ENCODE results near the gene PRKCE. TPM values are rescaled to one million over a fixed set of nuclear protein-coding genes. Genes with fewer than 3 reads are reported as not detected.

The PRKCE gene
- total RNA-seq, 4 donors from 2014 or later = 5.9 to 21.2 (median 18.5) TPM

DNA sequence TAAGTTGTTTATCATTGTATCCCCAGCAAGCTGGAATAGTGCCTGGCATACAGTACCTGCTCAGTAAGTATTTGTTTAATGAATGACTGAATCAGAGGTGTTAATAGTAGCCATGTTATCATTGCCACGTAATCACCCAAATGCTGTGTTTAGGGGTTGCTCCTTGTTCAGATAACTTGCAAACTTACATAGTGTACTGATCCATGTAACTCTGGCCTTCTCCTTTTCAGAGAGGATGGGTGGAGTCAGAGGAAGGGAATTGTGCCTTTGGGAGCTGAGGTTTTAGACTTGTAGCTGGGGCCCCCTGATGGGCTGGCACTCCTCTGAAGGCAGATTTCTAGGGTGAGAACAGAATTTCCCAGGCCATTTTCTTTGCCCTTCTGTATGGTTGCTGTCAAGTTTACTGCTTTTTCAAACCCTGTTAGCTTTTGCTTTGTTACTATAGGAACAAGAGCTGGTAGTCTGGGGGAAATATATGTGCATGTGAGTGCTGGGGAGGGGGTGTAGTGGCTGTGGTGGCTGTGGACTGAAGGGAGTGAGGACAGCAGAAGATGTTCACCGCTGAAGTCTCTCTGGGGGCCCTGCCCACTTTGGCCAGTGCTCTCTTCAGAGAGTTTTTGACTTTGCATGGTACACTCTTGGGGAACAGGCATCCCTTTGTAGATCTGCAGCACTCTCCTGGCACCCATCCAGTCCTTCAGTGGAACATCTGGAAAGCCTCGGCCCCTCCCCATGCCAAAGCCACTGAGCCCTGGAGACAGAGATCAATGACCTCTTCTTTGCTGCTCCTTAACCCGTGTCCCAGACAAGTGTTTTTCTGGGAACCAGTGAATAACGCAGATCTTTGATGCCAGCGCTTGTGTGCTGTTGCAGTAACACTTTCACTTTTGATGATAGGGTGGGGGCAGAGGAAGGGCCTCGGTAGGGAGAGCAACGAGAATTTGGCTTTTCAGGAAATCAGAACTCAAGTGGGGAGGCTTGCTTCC, 209.0 kb downstream of the PRKCE start:
- TF ChIP-seq, protein P1, sequence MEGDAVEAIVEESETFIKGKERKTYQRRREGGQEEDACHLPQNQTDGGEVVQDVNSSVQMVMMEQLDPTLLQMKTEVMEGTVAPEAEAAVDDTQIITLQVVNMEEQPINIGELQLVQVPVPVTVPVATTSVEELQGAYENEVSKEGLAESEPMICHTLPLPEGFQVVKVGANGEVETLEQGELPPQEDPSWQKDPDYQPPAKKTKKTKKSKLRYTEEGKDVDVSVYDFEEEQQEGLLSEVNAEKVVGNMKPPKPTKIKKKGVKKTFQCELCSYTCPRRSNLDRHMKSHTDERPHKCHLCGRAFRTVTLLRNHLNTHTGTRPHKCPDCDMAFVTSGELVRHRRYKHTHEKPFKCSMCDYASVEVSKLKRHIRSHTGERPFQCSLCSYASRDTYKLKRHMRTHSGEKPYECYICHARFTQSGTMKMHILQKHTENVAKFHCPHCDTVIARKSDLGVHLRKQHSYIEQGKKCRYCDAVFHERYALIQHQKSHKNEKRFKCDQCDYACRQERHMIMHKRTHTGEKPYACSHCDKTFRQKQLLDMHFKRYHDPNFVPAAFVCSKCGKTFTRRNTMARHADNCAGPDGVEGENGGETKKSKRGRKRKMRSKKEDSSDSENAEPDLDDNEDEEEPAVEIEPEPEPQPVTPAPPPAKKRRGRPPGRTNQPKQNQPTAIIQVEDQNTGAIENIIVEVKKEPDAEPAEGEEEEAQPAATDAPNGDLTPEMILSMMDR (IDR thresholded peaks at IDR 0.05) = peak in 1 of 4 experiments; percentile 20
- TF ChIP-seq POLR2AphosphoS5 (IDR thresholded peaks at IDR 0.05) (peak; percentile 88), EP300 (IDR thresholded peaks at IDR 0.05) (no peak), POLR2A (IDR thresholded peaks at IDR 0.05) (no peak)
- H3K4me1 ChIP-seq = peaks cover 3 to 50% (median 5%) of the 10 kb centered on the region in 3 donors
- H3K9me3 ChIP-seq = no peaks in the 10 kb centered on the region
- H3K27ac ChIP-seq = peak overlapping the region in 3 of 4 donors; percentile 54 to 70 (median 64)
- peak overlapping the region; percentile 15 to 31 for H3K4me3 ChIP-seq
- no peaks in the 10 kb centered on the region for H3K27me3 ChIP-seq
- WGBS, 2 donors (ENCODE audit: low coverage in 1 of 2) = 0 to 1% methylated on average over 7 to 8 of the region's 8 CpGs
- peak; percentile 73 for ATAC-seq
- no peaks in the 10 kb centered on the region for H3K36me3 ChIP-seq

DNA sequence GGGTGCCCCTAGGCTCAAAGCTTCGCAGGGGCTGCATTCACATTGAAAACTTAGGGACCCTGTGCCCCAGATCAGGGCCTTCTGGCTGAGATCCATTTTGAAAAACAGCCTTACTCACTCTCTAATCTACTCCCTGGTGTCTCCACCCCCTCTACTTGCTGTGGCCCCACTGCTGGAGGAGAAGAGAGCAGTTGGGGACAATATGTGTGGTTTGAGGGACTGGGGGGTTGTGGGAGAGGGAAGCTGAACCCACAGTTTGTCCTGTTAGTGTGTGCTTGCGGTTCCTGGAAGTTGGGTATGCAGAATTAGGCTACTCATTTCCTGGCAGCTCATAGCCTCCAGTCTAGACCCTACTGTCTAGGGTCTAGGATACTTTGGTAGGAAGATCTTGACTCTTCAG, 211.4 kb downstream of the PRKCE start:
- H3K27me3 ChIP-seq = no peaks in the 10 kb centered on the region
- TF ChIP-seq POLR2A (IDR thresholded peaks at IDR 0.05) (no peak), POLR2AphosphoS5 (IDR thresholded peaks at IDR 0.05) (no peak), EP300 (IDR thresholded peaks at IDR 0.05) (no peak)
- TF ChIP-seq, protein P1 (IDR thresholded peaks at IDR 0.05) = no peak
- ATAC-seq = no peak
- H3K36me3 ChIP-seq = no peaks in the 10 kb centered on the region
- H3K4me3 ChIP-seq = no peak overlapping the region
- H3K9me3 ChIP-seq = no peaks in the 10 kb centered on the region
- H3K4me1 ChIP-seq = peaks cover 0 to 33% (median 5%) of the 10 kb centered on the region in 3 donors
- no peak overlapping the region for H3K27ac ChIP-seq
- 83 to 100% methylated on average over 1 of the region's 2 CpGs for WGBS, 2 donors (ENCODE audit: low coverage in 1 of 2)

DNA sequence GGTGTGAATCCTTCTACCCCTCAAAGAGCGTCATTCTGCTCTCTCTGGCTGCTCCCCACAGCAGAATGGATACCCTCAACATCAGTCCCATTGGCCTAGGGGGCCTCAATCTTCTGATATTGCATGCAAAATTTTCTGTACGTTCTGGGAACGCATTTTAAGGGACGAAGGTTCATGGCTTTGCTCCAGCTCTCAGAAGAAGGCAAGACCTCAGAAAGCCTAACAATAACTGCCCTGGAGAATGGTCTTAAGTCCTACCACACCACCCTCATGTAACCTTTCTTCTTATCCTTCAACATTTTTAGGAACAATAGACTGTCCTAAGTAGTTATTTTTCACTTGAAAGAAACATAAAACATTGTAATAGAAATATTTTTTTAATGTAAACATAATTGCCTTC, 212.6 kb downstream of the PRKCE start:
- no peak for ATAC-seq
- H3K4me1 ChIP-seq = peaks cover 0 to 31% (median 5%) of the 10 kb centered on the region in 3 donors
- no peaks in the 10 kb centered on the region for H3K36me3 ChIP-seq
- H3K4me3 ChIP-seq = no peak overlapping the region
- H3K27me3 ChIP-seq = no peaks in the 10 kb centered on the region
- no peaks in the 10 kb centered on the region for H3K9me3 ChIP-seq
- H3K27ac ChIP-seq = no peak overlapping the region
- TF ChIP-seq POLR2A (IDR thresholded peaks at IDR 0.05) = no peak
- no peak for TF ChIP-seq POLR2AphosphoS5 (IDR thresholded peaks at IDR 0.05)
- TF ChIP-seq EP300 (IDR thresholded peaks at IDR 0.05) = no peak
- TF ChIP-seq, protein P1 (IDR thresholded peaks at IDR 0.05) = no peak
- WGBS, 2 donors (ENCODE audit: low coverage in 1 of 2) = 87% methylated on average over 4 of the region's 4 CpGs; no CpG with 5 or more reads in 1 of the 2 donors

DNA sequence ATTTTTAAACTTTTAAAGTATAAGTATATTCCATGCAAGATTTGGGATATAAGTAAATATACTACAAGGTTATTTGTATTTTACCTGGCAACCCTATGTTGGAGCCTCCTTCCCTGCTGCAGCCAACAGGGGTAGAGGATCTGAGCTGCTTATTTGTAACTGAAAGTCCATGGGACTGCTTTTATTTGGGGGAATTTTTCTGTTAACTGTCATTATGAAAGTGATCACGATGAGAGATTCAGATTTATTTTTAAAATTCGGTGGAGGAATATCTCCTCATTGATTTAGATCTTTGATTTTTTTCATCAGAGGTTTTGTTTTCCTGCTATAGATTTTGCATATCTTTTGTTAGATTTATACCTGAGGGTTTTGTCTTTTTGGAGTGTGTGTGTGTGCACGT, 215.9 kb downstream of the PRKCE start:
- TF ChIP-seq, protein P1 (IDR thresholded peaks at IDR 0.05) = no peak
- no peak for TF ChIP-seq POLR2AphosphoS5 (IDR thresholded peaks at IDR 0.05)
- TF ChIP-seq POLR2A (IDR thresholded peaks at IDR 0.05) = no peak
- H3K9me3 ChIP-seq = no peaks in the 10 kb centered on the region
- ATAC-seq = no peak
- no peak overlapping the region for H3K27ac ChIP-seq
- H3K4me3 ChIP-seq = no peak overlapping the region
- 75 to 84% methylated on average over 3 of the region's 3 CpGs for WGBS, 2 donors (ENCODE audit: low coverage in 1 of 2)
- no peaks in the 10 kb centered on the region for H3K27me3 ChIP-seq
- peaks cover 0 to 11% (median 0%) of the 10 kb centered on the region in 3 donors for H3K4me1 ChIP-seq
- no peaks in the 10 kb centered on the region for H3K36me3 ChIP-seq
